ENCODE measurements around the gene RECQL.

RECQL gene

GRCh38 chr12:21501258-21502163 lies at the start of gene RECQL, which contains the start of gene GOLT1B:
RECQL (minus strand) TSS chr12:21501635; CDS start chr12:21499570, 2,065 bp downstream.
GOLT1B (plus strand) TSS chr12:21501789; CDS start chr12:21501924, 135 bp downstream.
- peak; percentile 99 for DNase-seq (ENCODE audit: low spot score)

- DNase-seq (ENCODE audit: low spot score) = no peak
Observed at GRCh38 chr12:21547437-21547836, 46.0 kb upstream of the RECQL start.

GRCh38 chr12:21546716-21547115 lies 45.3 kb upstream of the RECQL start:
- DNase-seq (ENCODE audit: low spot score) = no peak

- DNase-seq (ENCODE audit: low spot score) = no peak
Observed at GRCh38 chr12:21545557-21545956, 44.1 kb upstream of the RECQL start.

GRCh38 chr12:21543151-21543550 lies 41.7 kb upstream of the RECQL start:
- DNase-seq (ENCODE audit: low spot score) = no peak

GRCh38 chr12:21542403-21542802 lies 41.0 kb upstream of the RECQL start:
- no peak for DNase-seq (ENCODE audit: low spot score)

- DNase-seq (ENCODE audit: low spot score) = no peak
Observed at GRCh38 chr12:21541773-21542172, 40.3 kb upstream of the RECQL start.

GRCh38 chr12:21539797-21540196 lies 38.4 kb upstream of the RECQL start:
- DNase-seq (ENCODE audit: low spot score) = no peak

GRCh38 chr12:21538061-21538653 lies 36.7 kb upstream of the RECQL start:
- DNase-seq (ENCODE audit: low spot score) = no peak

- DNase-seq (ENCODE audit: low spot score) = no peak
Observed at GRCh38 chr12:21529456-21529855, 28.0 kb upstream of the RECQL start.

GRCh38 chr12:21528953-21529352 lies 27.5 kb upstream of the RECQL start:
- no peak for DNase-seq (ENCODE audit: low spot score)

- peak; percentile 78 for DNase-seq (ENCODE audit: low spot score)
Observed at GRCh38 chr12:21527451-21528180, 26.2 kb upstream of the RECQL start.

GRCh38 chr12:21526721-21527345 lies 25.4 kb upstream of the RECQL start:
- DNase-seq (ENCODE audit: low spot score) = no peak

GRCh38 chr12:21526053-21526452 lies 24.6 kb upstream of the RECQL start, which contains the start of gene SPX:
SPX (plus strand) TSS chr12:21526296; CDS start chr12:21526473, 177 bp downstream.
- peak; percentile 13 for DNase-seq (ENCODE audit: low spot score)

- no peak for DNase-seq (ENCODE audit: low spot score)
Observed at GRCh38 chr12:21523148-21523547, 21.7 kb upstream of the RECQL start.

- no peak for DNase-seq (ENCODE audit: low spot score)
Observed at GRCh38 chr12:21521541-21521940, 20.1 kb upstream of the RECQL start.

- DNase-seq (ENCODE audit: low spot score) = no peak
Observed at GRCh38 chr12:21518451-21518850, 17.0 kb upstream of the RECQL start.

GRCh38 chr12:21516281-21516680 lies 14.8 kb upstream of the RECQL start:
- DNase-seq (ENCODE audit: low spot score) = no peak

GRCh38 chr12:21509768-21510167 lies 8.3 kb upstream of the RECQL start:
- DNase-seq (ENCODE audit: low spot score) = no peak

- no peak for DNase-seq (ENCODE audit: low spot score)
Observed at GRCh38 chr12:21507849-21508248, 6.4 kb upstream of the RECQL start.

GRCh38 chr12:21505888-21506287 lies 4.5 kb upstream of the RECQL start:
- DNase-seq (ENCODE audit: low spot score) = no peak

GRCh38 chr12:21502872-21503271 lies 1.4 kb upstream of the RECQL start:
- no peak for DNase-seq (ENCODE audit: low spot score)

Data from SW480 (cell line).